HG02852 (cell line): ENCODE results near the gene ARHGAP28.

ENCODE experiments used
- ATAC-seq: cut with Tn5 transposase; IDR thresholded peaks from one replicate; pipeline ENCODE4 v1.9.1; 2021; ENCODE audit warnings: mild to moderate bottlenecking, moderate library complexity; ENCODE audit not compliant: unreplicated experiment

The ARHGAP28 gene, protein sequence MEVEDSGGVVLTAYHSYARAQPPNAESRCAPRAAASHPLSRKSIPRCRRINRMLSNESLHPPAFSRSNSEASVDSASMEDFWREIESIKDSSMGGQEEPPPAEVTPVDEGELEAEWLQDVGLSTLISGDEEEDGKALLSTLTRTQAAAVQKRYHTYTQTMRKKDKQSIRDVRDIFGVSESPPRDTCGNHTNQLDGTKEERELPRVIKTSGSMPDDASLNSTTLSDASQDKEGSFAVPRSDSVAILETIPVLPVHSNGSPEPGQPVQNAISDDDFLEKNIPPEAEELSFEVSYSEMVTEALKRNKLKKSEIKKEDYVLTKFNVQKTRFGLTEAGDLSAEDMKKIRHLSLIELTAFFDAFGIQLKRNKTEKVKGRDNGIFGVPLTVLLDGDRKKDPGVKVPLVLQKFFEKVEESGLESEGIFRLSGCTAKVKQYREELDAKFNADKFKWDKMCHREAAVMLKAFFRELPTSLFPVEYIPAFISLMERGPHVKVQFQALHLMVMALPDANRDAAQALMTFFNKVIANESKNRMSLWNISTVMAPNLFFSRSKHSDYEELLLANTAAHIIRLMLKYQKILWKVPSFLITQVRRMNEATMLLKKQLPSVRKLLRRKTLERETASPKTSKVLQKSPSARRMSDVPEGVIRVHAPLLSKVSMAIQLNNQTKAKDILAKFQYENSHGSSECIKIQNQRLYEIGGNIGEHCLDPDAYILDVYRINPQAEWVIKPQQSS

DNA sequence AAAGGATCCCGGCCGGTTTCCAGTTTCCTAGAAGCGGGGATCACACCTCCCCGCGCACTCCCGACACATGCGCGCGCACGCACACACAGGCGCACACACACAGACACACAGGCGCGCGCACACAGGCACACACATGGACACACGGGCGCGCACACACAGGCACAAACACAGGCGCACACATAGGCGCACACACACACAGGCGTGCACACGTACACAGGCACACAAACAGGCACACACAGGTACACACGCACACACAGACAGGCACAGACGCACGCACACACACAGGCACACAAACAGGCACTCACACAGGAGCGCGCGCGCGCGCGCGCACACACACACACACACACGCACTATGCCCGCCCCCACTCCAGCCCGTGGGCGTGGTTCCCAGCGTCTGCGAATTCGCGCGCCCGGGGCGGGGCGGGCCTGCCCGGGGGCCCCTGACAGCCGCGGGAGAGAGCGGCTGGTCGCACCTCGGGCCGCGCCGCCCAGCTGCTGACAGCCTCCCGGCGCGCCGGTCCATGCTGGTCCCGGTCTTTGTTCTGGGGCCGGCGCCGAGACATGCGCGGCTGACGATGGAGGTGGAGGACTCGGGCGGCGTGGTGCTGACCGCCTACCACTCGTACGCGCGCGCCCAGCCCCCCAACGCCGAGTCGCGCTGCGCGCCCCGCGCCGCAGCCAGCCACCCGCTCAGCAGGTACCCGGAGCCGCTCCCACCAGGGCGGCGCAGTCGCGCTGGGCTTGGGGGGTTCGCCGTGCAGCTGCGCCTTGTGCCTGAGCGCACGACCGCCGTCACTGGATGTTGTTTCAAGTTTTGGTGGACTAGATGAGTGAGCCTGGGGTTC is at the start of gene ARHGAP28:
Gene ARHGAP28 (plus strand): TSS at position 470 of the 845 bp plus-strand sequence. CDS start 106 bp downstream, at position 576.
- ATAC-seq, result no peak

DNA sequence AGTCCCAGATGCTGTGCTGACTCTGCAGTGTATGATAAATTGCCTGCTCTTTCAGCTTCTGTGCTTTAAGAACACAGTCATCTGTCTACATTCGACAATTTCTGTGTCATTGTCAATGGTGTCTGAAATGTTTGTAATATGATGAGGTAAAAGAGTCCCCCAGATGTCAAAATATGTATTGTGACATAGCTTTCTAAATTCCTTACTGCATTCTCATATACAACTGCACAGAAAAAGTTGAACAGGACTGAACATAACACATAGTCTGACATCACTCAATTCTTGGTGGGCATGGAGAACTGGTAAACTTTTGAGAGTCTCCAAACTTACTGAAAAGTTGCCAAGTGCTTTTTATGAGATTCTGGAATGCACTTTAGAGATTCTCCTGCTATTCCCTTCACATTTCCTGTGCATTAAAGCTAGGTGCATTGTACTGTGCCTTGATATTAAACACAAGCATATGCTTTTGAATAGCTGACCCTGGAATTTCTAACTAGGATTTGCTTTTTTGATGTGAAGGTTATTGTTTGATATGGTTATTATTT is 48.1 kb upstream of the ARHGAP28 start:
- ATAC-seq, result no peak

DNA sequence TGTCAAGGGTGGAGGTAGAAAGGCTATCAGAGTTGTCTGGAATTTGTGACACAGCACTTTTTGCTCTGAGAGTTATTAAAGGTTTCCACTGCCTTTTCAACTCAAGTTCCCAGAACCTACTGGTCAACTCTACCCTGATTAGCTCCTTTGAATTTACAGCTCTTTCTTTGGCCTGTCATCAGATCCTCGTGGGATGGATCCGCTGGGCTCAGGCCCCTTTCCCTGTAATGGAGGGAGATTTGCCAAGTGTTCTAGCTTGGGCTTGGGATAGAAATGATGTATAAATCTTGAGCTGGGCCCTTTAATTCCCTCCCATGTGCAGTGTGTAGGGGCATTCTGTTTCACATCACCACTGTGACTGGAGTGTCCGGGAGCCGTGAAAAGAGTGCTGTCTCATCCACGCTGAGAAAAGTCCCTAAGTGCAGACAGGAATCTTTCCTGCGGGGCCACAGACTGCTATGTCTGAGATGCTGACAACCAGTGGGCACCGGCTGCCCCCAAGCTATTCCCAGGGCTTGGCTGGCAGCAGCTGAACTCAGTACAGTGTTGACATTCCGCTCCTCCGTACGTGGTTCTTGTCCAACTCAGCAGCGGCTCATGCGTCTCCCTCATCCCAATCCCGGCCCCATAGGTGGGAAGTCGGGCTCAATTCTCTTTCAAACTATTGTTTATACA is 46.9 kb upstream of the ARHGAP28 start:
- ATAC-seq, result no peak

DNA sequence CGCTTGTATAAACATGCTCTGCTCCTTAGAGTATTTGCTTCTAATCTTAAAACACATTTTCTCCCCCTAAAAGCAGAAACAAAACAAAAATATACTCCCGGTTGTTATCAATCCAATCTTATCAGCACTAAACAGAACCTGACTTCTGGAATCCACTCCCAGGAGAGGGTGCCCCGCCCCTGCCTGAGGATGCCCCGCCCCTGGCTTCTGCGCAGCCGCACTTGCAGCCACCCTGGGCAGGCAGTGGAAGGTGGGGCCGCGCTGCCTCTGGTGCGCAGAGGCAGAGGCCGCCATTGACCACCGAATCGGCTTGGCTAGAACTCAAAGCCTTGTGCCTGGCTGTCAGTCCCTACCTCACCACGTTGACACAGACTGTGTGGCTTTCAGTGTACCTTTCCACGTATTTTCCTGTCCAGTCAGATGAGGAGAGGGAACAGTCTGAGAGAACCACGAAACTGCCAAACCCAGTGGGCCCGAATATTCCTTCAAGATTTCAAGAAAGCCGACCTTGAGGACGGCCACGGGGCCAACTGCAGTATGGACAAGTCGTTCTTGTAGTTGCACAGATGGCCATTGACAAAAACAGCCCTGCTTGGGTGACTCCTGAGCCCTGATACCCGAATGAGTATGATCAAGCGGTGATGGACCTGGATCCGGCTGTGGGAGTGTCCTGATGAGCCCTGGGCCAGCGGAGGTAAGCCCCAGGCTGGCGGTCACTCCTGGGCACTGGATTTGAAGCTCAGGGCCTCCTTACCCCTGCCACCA is 46.2 kb upstream of the ARHGAP28 start:
- no peak for ATAC-seq

DNA sequence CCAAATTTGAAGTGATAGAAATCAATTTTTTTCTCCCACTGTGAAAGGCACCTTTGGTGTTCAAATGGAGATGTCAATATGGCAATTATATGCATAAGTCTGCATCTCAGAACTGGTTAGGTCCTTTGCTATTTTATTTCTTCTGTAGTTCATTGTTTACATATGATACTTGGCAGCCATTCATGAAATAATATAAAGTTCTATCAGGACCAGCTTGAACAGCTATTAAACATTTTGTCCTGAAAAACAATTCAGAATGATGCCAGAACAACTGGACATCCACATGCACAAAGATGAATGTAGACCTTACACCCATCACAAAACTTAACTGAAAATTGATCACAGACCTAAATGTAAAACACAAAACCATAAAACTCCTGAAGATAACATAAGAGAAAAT is 41.8 kb upstream of the ARHGAP28 start:
- ATAC-seq, result no peak

DNA sequence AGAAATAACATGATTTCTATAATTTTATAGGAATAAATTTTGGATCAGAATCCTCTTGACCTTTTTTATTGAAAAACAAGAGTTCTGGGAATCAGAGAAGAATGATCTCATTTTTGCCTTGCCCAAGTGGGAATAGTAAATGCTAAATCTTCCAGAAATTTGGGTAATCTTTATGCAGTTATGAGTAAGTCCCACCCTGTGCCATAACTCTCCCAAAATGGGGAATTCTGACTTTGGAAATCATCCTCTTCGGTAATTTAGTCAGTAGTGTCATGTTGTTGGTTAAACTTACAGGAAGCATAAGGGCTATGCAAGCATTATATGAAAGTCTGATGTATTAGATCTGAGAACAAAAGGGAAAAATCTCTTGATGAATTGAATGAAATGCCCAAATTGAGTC is 20.6 kb upstream of the ARHGAP28 start:
- ATAC-seq, result no peak

DNA sequence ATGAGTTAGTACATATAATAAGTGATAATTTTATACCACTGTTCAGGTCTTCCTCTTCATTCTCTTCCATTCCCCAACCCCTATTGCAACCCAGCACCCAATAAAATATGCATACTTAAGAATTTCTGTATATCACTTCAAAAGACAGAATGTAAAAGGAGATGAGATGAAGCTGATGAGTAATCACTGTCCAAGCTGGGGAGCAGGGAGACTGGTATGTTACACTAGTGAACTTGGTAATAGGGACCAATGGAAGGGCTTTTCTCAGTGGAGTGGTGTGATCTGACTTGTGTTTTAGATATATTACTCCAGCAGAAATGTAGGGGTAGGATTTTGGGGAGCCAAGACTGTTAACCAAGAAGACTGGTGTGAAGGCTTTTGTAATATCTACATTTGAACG is 18.0 kb upstream of the ARHGAP28 start:
- no peak for ATAC-seq

DNA sequence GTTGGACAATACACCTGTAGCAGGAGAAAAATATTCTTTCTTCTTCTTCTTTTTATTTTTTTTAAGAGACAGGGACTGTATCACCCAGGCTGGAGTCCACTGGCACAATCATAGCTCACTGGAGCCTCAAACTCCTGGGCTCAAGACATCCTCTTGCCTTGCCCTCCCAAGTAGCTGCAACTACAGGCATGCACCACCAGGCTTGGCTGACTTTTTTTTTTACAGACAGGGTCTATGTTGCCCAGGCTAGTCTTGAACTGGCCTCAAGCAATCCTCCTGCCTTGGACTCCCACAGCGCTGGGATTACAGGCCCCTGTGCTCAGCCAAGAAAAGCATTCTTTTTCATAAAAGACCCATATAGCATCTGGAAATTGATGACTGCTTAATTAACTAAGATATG is 17.1 kb upstream of the ARHGAP28 start:
- no peak for ATAC-seq

DNA sequence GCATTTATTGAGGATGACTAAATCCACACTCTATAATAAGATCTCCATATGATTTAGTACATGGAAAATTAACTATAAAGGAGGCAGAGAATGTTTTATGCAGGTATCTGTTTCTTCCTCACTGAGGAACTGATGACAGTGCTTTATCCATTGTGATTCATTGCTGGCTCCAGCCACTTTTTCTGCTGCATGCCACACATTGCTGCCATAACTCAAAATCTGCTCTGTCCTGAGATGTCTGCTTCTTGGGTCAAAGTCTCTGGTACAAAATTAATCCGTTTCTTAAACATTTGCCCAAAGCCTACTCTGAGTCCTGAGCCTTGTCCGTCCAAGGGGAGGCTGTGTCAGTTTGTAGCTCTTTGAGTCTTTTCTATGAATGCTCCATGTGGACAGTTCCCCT is 15.5 kb upstream of the ARHGAP28 start:
- ATAC-seq, result no peak

DNA sequence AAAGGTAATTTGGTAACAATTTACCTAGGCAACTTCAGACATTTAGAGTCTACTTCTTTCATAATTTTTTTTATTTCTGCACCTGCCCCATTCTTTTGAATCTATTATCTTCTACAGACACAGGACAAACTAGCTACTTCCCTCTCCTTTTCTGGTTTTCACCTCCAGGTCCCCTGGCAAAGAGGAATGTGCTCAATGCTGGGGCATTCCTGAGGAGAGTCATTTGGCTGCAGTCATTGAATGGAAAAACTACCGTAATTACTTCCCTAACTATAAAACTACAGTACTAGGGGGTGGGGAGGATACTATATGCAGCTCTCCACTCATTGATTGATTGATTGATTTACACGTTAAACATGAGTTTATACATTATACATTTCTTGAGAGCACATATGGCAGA is 11.2 kb upstream of the ARHGAP28 start:
- no peak for ATAC-seq

DNA sequence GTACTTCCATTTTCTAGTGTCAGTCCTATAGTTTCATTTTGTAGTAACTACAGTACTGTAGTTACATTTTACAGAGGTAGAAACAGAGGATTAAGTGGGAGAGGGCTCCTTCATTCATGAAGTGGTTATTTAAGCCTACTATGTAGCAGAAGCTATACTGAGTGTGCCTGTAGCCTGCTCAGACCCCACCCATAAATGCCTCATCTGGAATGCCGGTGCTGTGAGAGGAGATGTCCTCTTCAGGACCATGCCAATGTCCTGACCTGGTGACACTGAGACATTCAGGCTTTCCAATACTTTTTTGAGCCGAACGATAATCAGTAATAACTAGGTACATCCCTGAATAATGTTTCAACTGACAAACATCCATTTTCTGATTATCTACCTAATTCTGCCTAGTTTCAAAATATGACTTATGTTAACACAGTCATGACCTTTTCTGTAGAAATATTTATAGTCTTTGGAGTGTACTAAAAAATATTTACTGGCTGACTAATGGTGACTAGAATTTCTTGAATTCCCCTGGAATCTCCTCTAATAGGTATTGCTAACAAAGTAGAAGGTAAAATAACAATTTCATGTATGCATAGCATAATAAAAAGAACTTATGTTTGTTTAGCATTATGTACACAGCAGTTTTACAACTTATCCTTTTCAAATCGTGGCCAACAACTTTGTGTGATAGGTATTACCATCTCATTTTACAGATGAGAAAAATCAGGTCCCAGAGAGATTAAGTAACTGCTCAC is 10.2 kb upstream of the ARHGAP28 start:
- ATAC-seq, result no peak

DNA sequence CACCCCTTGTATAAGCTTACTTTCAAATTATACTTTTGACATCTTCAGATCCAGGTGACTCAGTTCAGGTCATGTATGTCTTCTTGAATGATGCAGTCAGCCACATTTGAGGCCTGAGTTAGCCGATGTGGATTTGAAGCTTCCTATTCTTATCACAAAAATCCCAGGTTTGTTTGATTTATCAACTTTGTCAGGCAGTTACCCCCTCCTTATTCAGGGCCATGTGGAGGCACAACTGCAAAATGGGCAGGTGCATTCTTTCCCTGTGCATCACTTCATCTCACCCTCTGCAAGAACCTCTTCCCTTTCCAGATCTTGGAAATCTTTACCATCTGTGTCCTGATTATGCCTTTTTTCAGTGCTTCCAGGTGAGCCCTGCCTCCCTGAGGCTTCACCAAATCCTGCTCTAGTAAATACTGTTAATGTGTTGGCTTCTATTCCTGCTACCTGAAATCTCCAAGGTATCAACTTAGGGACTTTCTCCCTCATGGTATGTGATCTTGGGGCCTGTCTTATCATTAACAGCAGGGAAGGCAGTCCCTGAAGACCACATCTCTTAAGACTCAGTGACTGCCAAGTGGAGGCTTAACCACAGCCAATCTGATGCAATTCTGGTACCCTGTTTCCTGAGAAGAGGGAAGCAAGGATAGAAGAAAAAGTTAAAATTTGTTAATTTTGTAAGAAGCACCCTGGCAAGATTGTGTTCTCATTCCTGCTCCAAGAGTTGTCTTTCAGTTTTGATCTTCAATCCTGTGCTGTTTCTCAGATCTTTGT is 9.4 kb upstream of the ARHGAP28 start:
- no peak for ATAC-seq

DNA sequence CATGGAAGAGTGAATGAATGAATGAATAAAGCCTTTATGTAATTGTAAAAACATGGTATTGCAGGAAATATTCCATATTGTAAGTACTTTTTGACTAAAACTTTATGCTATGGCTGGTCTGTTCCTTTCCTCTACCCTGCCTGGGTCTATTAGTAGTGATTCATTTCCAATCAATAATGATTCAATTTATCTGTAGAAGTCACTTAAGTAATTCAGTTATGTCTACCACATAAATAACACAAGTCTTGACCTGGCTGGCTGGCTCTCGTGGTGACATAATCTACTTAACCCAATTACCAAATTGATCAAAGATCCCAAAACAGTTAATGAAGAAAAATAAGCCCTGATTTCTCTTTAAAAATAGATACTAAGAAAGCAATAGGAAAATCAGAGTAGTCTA is 7.8 kb upstream of the ARHGAP28 start:
- no peak for ATAC-seq

DNA sequence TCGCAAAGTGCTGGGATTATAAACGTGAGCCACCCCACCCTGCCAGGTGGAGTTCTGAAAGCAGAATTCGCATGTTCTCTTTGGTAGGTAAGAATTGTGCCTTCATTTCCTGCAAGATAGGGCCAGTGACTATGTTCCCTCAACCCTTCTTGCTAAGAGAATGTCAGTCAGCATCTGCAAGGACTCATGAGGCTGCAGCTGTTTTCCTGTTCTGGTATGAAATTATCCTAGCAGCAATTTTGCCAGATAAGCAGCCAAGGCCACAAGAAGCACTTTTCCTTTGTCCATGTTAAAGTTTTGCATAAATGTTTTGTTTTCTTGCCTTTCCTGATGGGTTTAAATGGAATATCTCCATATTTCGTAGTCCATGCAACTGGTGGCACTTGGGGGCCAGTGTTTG is 6.8 kb upstream of the ARHGAP28 start:
- ATAC-seq, result no peak

DNA sequence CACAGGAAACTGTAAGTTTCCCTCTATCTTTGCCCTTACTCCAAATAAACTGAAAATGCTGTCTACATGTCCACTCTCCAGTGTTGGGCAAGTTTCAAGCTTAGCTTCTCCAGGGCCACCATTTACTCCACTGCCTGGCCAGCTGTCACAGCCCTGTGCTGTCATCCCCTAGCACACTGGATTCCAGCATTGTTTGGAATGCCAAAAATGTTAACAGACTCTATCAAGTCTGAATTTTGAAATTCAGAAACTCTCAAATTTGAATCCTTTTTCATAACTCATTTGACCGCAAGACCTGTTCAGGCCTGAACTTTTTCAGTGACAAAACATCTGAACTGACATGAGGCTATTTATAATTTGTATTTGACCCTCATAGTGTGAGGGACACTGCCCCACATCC is 5.2 kb upstream of the ARHGAP28 start:
- no peak for ATAC-seq

DNA sequence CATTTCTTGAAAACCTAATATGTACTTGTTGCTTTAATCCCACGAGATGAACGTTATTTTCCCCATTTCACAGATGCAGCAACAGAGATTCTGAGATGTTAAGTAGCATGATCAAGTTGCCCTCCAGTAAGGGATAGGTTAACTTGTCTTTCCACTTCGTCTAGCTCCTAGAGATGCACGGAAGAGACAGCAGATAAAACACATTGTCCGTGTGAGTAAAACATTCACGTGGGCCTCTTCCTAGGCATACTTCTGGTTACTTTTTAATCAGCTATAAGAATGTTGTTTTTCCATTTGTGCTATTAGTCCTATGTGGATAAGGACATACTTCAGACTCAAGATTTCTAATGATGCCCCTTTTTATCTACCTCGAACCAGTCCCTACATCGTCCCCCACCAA is 1.2 kb upstream of the ARHGAP28 start:
- ATAC-seq, result no peak

DNA sequence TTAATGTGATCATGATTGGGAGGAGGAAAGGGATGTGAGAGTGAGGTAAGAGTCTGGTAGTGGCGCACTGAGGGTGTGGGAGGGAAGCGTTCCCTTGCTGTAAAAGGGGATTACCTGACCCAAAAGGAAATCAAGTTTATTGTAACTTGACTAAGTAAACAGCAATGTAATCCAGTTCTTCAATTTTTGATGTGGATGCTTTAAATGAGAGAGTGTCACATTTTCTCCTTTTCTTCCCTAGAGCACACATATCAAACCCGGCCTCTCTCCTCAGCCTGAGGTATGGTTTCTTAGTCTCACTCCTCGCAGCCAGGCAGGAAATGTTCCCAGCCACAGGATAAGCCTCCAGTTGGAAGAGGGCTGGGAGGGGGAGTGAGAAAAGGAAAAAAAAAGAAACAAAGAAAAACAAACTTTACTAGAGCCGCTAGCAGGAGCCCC is 688 bp upstream of the ARHGAP28 start:
- ATAC-seq, result no peak
